Peyer's patch (tissue), 4 donors: ENCODE data around the gene GOLGA7B.

Experiments used
- POLR2A ChIP-seq, 2 donors: fragments of 450-650 bp; IDR thresholded peaks; one replicate each; pipeline ENCODE4 v1.5.1; 2017; ENCODE audit warnings: antibody characterized with exemption in 2 of 2, mild to moderate bottlenecking in 2 of 2, moderate library complexity in 2 of 2
- TF ChIP-seq, protein P1 (sequence below), 6 experiments: fragments of 450-650 bp in 4 of 6; fragments of 200-600 bp in 2 of 6; sonication (generic) in 1 of 6; IDR thresholded peaks; one replicate each; pipeline ENCODE4 v1.5.1; 2017 to 2019; ENCODE audit warnings: antibody characterized with exemption in 6 of 6, mild to moderate bottlenecking in 3 of 6, moderate library complexity in 1 of 6

DNA sequence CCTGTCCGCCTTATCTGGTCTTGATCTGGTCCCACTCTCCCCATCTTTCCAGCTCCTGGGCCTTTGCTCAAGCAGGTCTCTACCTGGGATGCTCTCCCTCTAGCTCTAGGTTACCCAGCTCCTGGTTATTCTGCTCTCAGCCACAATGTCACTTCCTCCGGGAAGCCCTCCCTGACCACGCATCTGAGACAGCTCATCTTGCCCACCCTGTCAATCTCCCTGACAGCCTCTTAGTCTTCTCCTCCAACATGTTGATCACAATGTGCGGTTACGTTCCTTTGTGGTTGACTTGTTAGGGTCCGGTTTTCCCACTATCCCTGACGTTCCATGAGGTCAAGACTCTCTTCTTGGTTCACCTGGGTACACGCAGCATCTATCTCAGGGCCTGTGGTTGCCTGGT, 55.6 kb downstream of the GOLGA7B start:
- TF ChIP-seq, protein P1, sequence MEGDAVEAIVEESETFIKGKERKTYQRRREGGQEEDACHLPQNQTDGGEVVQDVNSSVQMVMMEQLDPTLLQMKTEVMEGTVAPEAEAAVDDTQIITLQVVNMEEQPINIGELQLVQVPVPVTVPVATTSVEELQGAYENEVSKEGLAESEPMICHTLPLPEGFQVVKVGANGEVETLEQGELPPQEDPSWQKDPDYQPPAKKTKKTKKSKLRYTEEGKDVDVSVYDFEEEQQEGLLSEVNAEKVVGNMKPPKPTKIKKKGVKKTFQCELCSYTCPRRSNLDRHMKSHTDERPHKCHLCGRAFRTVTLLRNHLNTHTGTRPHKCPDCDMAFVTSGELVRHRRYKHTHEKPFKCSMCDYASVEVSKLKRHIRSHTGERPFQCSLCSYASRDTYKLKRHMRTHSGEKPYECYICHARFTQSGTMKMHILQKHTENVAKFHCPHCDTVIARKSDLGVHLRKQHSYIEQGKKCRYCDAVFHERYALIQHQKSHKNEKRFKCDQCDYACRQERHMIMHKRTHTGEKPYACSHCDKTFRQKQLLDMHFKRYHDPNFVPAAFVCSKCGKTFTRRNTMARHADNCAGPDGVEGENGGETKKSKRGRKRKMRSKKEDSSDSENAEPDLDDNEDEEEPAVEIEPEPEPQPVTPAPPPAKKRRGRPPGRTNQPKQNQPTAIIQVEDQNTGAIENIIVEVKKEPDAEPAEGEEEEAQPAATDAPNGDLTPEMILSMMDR (IDR thresholded peaks at IDR 0.05) = no peak
- TF ChIP-seq POLR2A (IDR thresholded peaks at IDR 0.05) = no peak
